ENCODE data around the gene CAPG. TPM values are rescaled to one million over a fixed set of nuclear protein-coding genes. Genes with fewer than 3 reads are reported as not detected.

CAPG gene
- total and polyA plus RNA-seq, 2 of the 4 experiments (the other 2 are of a cell fraction) = 79.9 to 98.3 TPM

DNA sequence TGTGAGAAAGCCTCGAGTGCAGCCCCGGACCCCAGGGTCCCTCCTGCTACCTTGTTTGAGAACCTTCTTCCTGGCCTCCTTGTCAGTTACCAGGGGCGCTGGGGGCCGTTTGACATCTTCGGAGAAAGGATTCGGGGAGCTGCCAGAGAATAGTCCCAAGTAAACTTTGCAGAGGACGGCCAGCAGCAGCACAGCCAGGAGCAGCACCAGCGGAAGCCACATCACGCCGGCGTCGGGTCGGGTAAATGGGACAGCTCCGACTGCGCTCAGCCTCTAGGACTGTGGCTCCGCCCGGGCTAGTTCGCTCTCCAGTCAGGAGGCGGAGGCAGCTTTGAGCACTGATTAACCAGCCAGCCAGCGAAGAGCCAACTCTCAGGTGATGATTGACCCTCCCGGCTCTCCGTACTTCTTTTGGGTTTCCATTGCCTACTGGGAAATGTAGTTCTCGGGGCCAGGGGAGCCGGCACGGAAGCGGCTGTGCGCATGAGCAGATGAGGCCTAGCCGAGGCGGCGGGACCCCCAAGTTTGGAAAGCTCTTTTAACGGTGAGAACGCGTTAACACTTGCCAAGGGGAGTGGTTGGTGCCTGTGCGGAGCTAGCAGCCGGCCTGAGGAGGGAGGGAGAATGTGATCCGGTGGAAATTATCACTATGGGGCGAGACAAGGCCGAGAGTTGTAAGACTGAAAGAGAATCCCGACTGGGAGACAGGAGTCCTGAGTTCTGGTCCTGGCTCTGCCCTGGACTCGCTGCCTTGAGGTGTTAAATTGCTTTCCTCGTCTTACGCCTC lies 55.7 kb downstream of the CAPG start, which contains the start of the genes ELMOD3 and RETSAT:
Gene ELMOD3 (plus strand): TSS at position 484 of the 787 bp plus-strand sequence. CDS start 2,430 bp downstream, outside the sequence.
Gene RETSAT (minus strand): TSS at position 243 of the 787 bp plus-strand sequence. CDS start 21 bp downstream, at position 222.
- H3K4me2 ChIP-seq (ENCODE audit: low read depth, low read length) = peak within 1 kb of the TSS; percentile 87
- intact Hi-C loops (cut with micrococcal nuclease) = loop anchor here (1.0 to 2.0 kb wide), 3 partner anchors 27 to 196 kb away; partner anchors contain the start of gene TGOLN2

More for the DNA sequence above, 55.7 kb downstream of the CAPG start, which contains the start of the genes ELMOD3 and RETSAT:
- Histone ChIP-seq H3K23ac (ENCODE audit: low read depth, low read length) (peak within 1 kb of the TSS; percentile 97), H3K79me1 (ENCODE audit: low read depth in 1 of 2, low read length in 2 of 2) (peaks cover 33 to 50% of the 10 kb centered on the region in 2 experiments), H3K27me3 (ENCODE audit: control insufficient read depth, insufficient read depth, low read length) (no peaks in the 10 kb centered on the region), H3K4me1 (ENCODE audit: control insufficient read depth, insufficient read depth, low read length) (peaks cover 6% of the 10 kb centered on the region), H4K91ac (ENCODE audit: insufficient read depth, low read depth, low read length) (peak within 1 kb of the TSS; percentile 84), H3K56ac (ENCODE audit: extremely low read depth, insufficient read depth, low read length) (peak within 1 kb of the TSS; percentile 90), H4K5ac (ENCODE audit: low read depth, low read length) (peak within 1 kb of the TSS; percentile 84), H4K8ac (ENCODE audit: low read depth in 2 of 2, low read length in 2 of 2) (peak within 1 kb of the TSS; percentile 88 to 99), H3K27ac (ENCODE audit: insufficient read depth, low read length) (peak within 1 kb of the TSS; percentile 87), H2BK5ac (ENCODE audit: low read depth, low read length, poor library complexity, severe bottlenecking) (peak within 1 kb of the TSS; percentile 89), H3K18ac (ENCODE audit: low read depth, low read length) (peak within 1 kb of the TSS; percentile 77), H3K4ac (ENCODE audit: low read depth, low read length) (peak within 1 kb of the TSS; percentile 97), H4K20me1 (ENCODE audit: insufficient read depth, low read length) (no peaks in the 10 kb centered on the region), H3K9me1 (ENCODE audit: insufficient read depth, low read length) (peaks cover 16% of the 10 kb centered on the region), H2BK20ac (ENCODE audit: low read depth, low read length) (no peak within 1 kb of the TSS), H3K9me3 (ENCODE audit: control insufficient read depth, insufficient read depth, low read length) (no peaks in the 10 kb centered on the region), H2BK15ac (ENCODE audit: low read depth, low read length) (peak within 1 kb of the TSS; percentile 31; the same call in 1 of the 3 replicates), H2AK9ac (replicated peaks; ENCODE audit: low read depth, low read length, poor library complexity) (peak within 1 kb of the TSS; percentile 94), H3K36me3 (ENCODE audit: control insufficient read depth, insufficient read depth, low read length) (peaks cover 28% of the 10 kb centered on the region), H3K4me3 (ENCODE audit: insufficient read depth, low read depth, low read length) (peak within 1 kb of the TSS; percentile 64), H3K14ac (replicated peaks; ENCODE audit: low read depth, low read length) (peak within 1 kb of the TSS; percentile 98), H2AFZ (replicated peaks; ENCODE audit: low read length, poor library complexity) (peak within 1 kb of the TSS; percentile 98), H2AK5ac (ENCODE audit: low read depth, low read length) (peak within 1 kb of the TSS; percentile 90), H2BK120ac (ENCODE audit: low read depth, low read length) (peak within 1 kb of the TSS; percentile 62; the same call in 1 of the 2 replicates), H3K9ac (ENCODE audit: low read depth, low read length) (peak within 1 kb of the TSS; percentile 96)
- peak; percentile 99 for ATAC-seq (ENCODE audit: low read depth)
- peak; percentile 100 for DNase-seq
- dilution Hi-C loops (cut with HindIII; ENCODE audit: low sequenced_read_pairs, unreplicated experiment) = no loop called here
- TF ChIP-seq MAZ (IDR thresholded peaks at IDR 0.05; ENCODE audit: borderline replicate concordance, low read depth, low read length) (peak; percentile 69), FOS (IDR thresholded peaks at IDR 0.05; ENCODE audit: low read depth, low read length) (no peak), NFE2L2 (IDR thresholded peaks at IDR 0.05; ENCODE audit: low read depth, low read length) (no peak), RCOR1 (IDR thresholded peaks at IDR 0.05; ENCODE audit: insufficient replicate concordance, low read length) (no peak), MAFK (IDR thresholded peaks at IDR 0.05; ENCODE audit: low read depth, low read length) (no peak), RAD21 (IDR thresholded peaks at IDR 0.05; ENCODE audit: low read length) (no peak), MXI1 (IDR thresholded peaks at IDR 0.05; ENCODE audit: borderline replicate concordance, low read depth, low read length) (peak; percentile 23; the same call in 1 of the 2 replicates), RFX5 (IDR thresholded peaks at IDR 0.05; ENCODE audit: low read depth, low read length) (no peak), POLR2A (IDR thresholded peaks at IDR 0.05; ENCODE audit: low read depth, low read length) (peak; percentile 98), SMC3 (IDR thresholded peaks at IDR 0.05; ENCODE audit: low read depth, low read length) (no peak), CEBPB (IDR thresholded peaks at IDR 0.05; ENCODE audit: low read depth, low read length) (no peak), CHD1 (IDR thresholded peaks at IDR 0.05; ENCODE audit: low read depth, low read length) (no peak), BHLHE40 (IDR thresholded peaks at IDR 0.05; ENCODE audit: low read depth, low read length) (no peak)
- TF ChIP-seq, protein P1, sequence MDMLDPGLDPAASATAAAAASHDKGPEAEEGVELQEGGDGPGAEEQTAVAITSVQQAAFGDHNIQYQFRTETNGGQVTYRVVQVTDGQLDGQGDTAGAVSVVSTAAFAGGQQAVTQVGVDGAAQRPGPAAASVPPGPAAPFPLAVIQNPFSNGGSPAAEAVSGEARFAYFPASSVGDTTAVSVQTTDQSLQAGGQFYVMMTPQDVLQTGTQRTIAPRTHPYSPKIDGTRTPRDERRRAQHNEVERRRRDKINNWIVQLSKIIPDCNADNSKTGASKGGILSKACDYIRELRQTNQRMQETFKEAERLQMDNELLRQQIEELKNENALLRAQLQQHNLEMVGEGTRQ (IDR thresholded peaks at IDR 0.05; ENCODE audit: low read depth, low read length) = peak; percentile 24; the same call in 1 of the 2 replicates
- TF ChIP-seq, protein P2, sequence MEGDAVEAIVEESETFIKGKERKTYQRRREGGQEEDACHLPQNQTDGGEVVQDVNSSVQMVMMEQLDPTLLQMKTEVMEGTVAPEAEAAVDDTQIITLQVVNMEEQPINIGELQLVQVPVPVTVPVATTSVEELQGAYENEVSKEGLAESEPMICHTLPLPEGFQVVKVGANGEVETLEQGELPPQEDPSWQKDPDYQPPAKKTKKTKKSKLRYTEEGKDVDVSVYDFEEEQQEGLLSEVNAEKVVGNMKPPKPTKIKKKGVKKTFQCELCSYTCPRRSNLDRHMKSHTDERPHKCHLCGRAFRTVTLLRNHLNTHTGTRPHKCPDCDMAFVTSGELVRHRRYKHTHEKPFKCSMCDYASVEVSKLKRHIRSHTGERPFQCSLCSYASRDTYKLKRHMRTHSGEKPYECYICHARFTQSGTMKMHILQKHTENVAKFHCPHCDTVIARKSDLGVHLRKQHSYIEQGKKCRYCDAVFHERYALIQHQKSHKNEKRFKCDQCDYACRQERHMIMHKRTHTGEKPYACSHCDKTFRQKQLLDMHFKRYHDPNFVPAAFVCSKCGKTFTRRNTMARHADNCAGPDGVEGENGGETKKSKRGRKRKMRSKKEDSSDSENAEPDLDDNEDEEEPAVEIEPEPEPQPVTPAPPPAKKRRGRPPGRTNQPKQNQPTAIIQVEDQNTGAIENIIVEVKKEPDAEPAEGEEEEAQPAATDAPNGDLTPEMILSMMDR (conservative IDR thresholded peaks at IDR 0.05; ENCODE audit: low read depth, low read length) = no peak
- ChIA-PET POLR2A (ENCODE audit: unreplicated experiment) (interaction anchor here (0.6 to 1.2 kb wide), 5 partner anchors 10 to 279 kb away, joined by 3 to 7 read pairs (median 4); partner anchors contain the start of gene TGOLN2), CTCF (interaction anchor here (0.9 to 1.0 kb wide), 2 partner anchors 9 to 22 kb away, joined by 3 read pairs; no protein-coding TSS in a partner anchor)
- in situ Hi-C loops (cut with MboI; ENCODE audit: low sequenced_read_pairs) = no loop called here
- BruUV-seq (replicated peaks) = no TSS peak
- WGBS, 2 experiments (ENCODE audit: extremely low coverage in 2 of 2, insufficient read length in 1 of 2) = 2% methylated on average over 27 of the region's 42 CpGs; no CpG with 5 or more reads in 1 of the 2 experiments

Measured in IMR-90 (cell line).